ENCODE measurements around the gene SLC5A3.

DNA sequence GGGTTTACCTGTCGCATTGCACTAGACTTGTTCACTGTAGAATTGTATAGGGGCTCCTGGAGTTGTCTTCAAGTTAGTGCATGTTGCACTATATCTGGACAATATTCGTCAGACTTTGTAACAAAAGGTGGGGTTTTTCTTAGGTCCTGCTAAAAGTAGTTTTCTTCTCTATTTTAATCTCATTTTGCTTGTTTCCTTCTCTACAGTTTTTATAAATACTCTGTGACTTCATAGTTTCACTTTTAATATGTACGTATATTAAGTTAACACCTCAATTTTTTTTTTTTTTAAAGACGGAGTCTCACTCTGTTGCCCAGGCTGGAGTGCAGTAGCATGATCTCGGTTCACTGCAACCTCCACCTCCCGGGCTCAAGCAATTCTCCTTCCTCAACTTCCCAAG lies 26.5 kb upstream of the SLC5A3 start:
- TF ChIP-seq EP300 (IDR thresholded peaks at IDR 0.05): no peak
- TF ChIP-seq, protein P1, sequence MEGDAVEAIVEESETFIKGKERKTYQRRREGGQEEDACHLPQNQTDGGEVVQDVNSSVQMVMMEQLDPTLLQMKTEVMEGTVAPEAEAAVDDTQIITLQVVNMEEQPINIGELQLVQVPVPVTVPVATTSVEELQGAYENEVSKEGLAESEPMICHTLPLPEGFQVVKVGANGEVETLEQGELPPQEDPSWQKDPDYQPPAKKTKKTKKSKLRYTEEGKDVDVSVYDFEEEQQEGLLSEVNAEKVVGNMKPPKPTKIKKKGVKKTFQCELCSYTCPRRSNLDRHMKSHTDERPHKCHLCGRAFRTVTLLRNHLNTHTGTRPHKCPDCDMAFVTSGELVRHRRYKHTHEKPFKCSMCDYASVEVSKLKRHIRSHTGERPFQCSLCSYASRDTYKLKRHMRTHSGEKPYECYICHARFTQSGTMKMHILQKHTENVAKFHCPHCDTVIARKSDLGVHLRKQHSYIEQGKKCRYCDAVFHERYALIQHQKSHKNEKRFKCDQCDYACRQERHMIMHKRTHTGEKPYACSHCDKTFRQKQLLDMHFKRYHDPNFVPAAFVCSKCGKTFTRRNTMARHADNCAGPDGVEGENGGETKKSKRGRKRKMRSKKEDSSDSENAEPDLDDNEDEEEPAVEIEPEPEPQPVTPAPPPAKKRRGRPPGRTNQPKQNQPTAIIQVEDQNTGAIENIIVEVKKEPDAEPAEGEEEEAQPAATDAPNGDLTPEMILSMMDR (IDR thresholded peaks at IDR 0.05): no peak
